ENCODE measurements around the gene LSAMP. TPM values are rescaled to one million over a fixed set of nuclear protein-coding genes. Genes with fewer than 3 reads are reported as not detected.
A peak's percentile ranks its signal among the peaks of the same experiment; 100 is the strongest.

LSAMP gene
- total RNA-seq (2016; rRNA removed; fragmentation: Illumina TruSeq; extraction: Trizol) = not detected in 2 replicates
- not detected in 2 replicates for total RNA-seq (2016; cell fraction: cytosol; rRNA removed; fragmentation: Illumina TruSeq; extraction: Trizol; ENCODE audit: low read depth)
- total RNA-seq (2016; cell fraction: insoluble cytoplasmic fraction; rRNA removed; fragmentation: Illumina TruSeq; extraction: Trizol) = not detected in 2 replicates
- not detected in 2 replicates for total RNA-seq (2016; cell fraction: membrane; rRNA removed; fragmentation: Illumina TruSeq; extraction: Trizol)
- total RNA-seq (2016; cell fraction: nucleus; rRNA removed; fragmentation: Illumina TruSeq; extraction: Trizol) = not detected in 2 replicates
- not detected in 2 replicates for polyA plus RNA-seq (2011; rRNA removed)
- polyA plus RNA-seq (2011; cell fraction: cytosol; rRNA removed) = not detected in 2 replicates
- polyA plus RNA-seq (2011; cell fraction: nucleus; rRNA removed) = not detected in 2 replicates
- polyA plus RNA-seq (2012) = 0.05 and 0.12 TPM in 2 replicates
- polyA plus RNA-seq (2016; cell fraction: cytosol; fragmentation: Illumina TruSeq; extraction: Trizol; ENCODE audit: low read depth) = not detected in 2 replicates
- polyA plus RNA-seq (2016; cell fraction: insoluble cytoplasmic fraction; fragmentation: Illumina TruSeq; extraction: Trizol; ENCODE audit: low read depth) = not detected in 2 replicates
- not detected in 2 replicates for polyA plus RNA-seq (2016; cell fraction: membrane; fragmentation: Illumina TruSeq; extraction: Trizol; ENCODE audit: low read depth)
- not detected in 2 replicates for polyA plus RNA-seq (2016; cell fraction: nucleus; fragmentation: Illumina TruSeq; extraction: Trizol; ENCODE audit: insufficient read depth, low read depth)
- 0.02 and 0.20 TPM in 2 replicates for polyA minus RNA-seq (2011; rRNA and poly(A)+ RNA removed; ENCODE audit: low replicate concordance)
- not detected in 2 replicates for polyA minus RNA-seq (2011; cell fraction: cytosol; rRNA and poly(A)+ RNA removed)
- under 0.01 and 0.13 TPM in 2 replicates for polyA minus RNA-seq (2011; cell fraction: nucleus; rRNA and poly(A)+ RNA removed)
- Bru-seq, nascent RNA = percentile 4 among the genes with signal in this experiment
- BruChase-seq, experiment 1, labeled RNA remaining after a 6-hour chase = percentile 3 among the genes with signal in this experiment
- BruChase-seq, experiment 2, labeled RNA remaining after a 2-hour chase = percentile 6 among the genes with signal in this experiment
- long read RNA-seq, experiment 1 = 0 reads
- long read RNA-seq, experiment 2, partial matches to known transcripts = 0 of 33 reads
- long read RNA-seq, experiment 2, other reads (novel, unspliced or antisense) = 33 of 33 reads

- intact Hi-C loops (cut with micrococcal nuclease; ENCODE audit: unreplicated experiment) (no loop called here), in situ Hi-C loops (cut with HindIII; ENCODE audit: extremely low pct_ligation_motif_present, low pct_unique_long_range_greater_than_20kb) (no loop called here)
- TF ChIP-seq EED (CRISPR knock-in tag; IDR thresholded peaks at IDR 0.05) (no peak), ZBTB26 (CRISPR knock-in tag; IDR thresholded peaks at IDR 0.05; ENCODE audit: borderline replicate concordance) (no peak), HOXA3 (CRISPR knock-in tag; IDR thresholded peaks at IDR 0.05) (no peak), ZNF7 (CRISPR knock-in tag; IDR thresholded peaks at IDR 0.05) (no peak), ZBTB10 (CRISPR knock-in tag; IDR thresholded peaks at IDR 0.05; ENCODE audit: borderline replicate concordance) (no peak)
- TF ChIP-seq, protein P1, sequence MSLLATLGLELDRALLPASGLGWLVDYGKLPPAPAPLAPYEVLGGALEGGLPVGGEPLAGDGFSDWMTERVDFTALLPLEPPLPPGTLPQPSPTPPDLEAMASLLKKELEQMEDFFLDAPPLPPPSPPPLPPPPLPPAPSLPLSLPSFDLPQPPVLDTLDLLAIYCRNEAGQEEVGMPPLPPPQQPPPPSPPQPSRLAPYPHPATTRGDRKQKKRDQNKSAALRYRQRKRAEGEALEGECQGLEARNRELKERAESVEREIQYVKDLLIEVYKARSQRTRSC (CRISPR knock-in tag; IDR thresholded peaks at IDR 0.05; ENCODE audit: low read depth) = no peak
- WGBS (ENCODE audit: low lambda C conversion rate) = 9% methylated on average over 15 of the region's 15 CpGs
- no peak within 1 kb of the TSS for H3K4me2 ChIP-seq (ENCODE audit: low read depth, low read length)
- DNase-seq (ENCODE audit: low spot score) (no peak), ATAC-seq (no peak), FAIRE-seq (no peak)
- no peaks in the 10 kb centered on the region for H3K36me3 ChIP-seq (replicated peaks in 1 of 2; ENCODE audit: control insufficient read depth in 1 of 2, insufficient read depth in 2 of 2, low read length in 2 of 2)
- ChIA-PET POLR2A (no interaction called here), CTCF (ENCODE audit: low intra/inter-chr PET ratio, low total read pairs) (no interaction called here)
- H3K27me3 ChIP-seq (ENCODE audit: control insufficient read depth in 1 of 2, insufficient read depth in 2 of 2, low read length in 2 of 2) = peaks cover 0 to 9% of the 10 kb centered on the region in 2 experiments; a peak in 2 of 5 replicates
- no TSS peak for BruUV-seq (replicated peaks)
- H3K79me2 ChIP-seq (ENCODE audit: insufficient read depth, low read length) = no peaks in the 10 kb centered on the region
- no peak within 1 kb of the TSS for H3K27ac ChIP-seq (ENCODE audit: extremely low read length, insufficient read depth, low read length)
- H4K20me1 ChIP-seq (ENCODE audit: insufficient read depth, low read length) = no peaks in the 10 kb centered on the region
- H3K9me3 ChIP-seq (ENCODE audit: low read length) = no peaks in the 10 kb centered on the region
- no peak within 1 kb of the TSS for H3K4me3 ChIP-seq (replicated peaks in 1 of 3; ENCODE audit: insufficient read depth in 1 of 3, low read depth in 2 of 3, low read length in 3 of 3)
- peak within 1 kb of the TSS; percentile 27 for H2AFZ ChIP-seq (ENCODE audit: low read length)
- no peaks in the 10 kb centered on the region for H3K4me1 ChIP-seq (ENCODE audit: insufficient read depth, low read length)
- H3K9ac ChIP-seq (ENCODE audit: insufficient read depth, low read depth, low read length) = no peak within 1 kb of the TSS
Observed at GRCh38 chr3:116445311-116445841, at the start of gene LSAMP. LSAMP (minus strand) TSS chr3:116445487.

Measured in HepG2 (cell line).